ENCODE measurements around the gene LTC4S. TPM values are rescaled to one million over a fixed set of nuclear protein-coding genes. Genes with fewer than 3 reads are reported as not detected.
A peak's percentile ranks its signal among the peaks of the same experiment; 100 is the strongest.
"Not testable (repeated sequence)": the region's sequence is repeated elsewhere in the genome, so short reads cannot be mapped to it uniquely, and the experiment has no call there.

LTC4S gene
- total RNA-seq, 1 experiment from 2014 or later, result not detected

GRCh38 chr5:179823937-179824744 lies 30.4 kb downstream of the LTC4S start:
- no peak for DNase-seq (ENCODE audit: low read depth)

GRCh38 chr5:179824745-179825112 lies 30.9 kb downstream of the LTC4S start:
- no peak for DNase-seq (ENCODE audit: low read depth)

- DNase-seq (ENCODE audit: low read depth), result no peak
Observed at GRCh38 chr5:179825655-179826182, 31.9 kb downstream of the LTC4S start.

- DNase-seq (ENCODE audit: low read depth), result no peak
Observed at GRCh38 chr5:179827680-179828079, 33.9 kb downstream of the LTC4S start.

GRCh38 chr5:179828756-179829421 lies 35.1 kb downstream of the LTC4S start:
- DNase-seq (ENCODE audit: low read depth), result no peak

- no peak for DNase-seq (ENCODE audit: low read depth)
Observed at GRCh38 chr5:179829732-179830435, 36.1 kb downstream of the LTC4S start.

- no peak for DNase-seq (ENCODE audit: low read depth)
Observed at GRCh38 chr5:179830818-179831468, 37.2 kb downstream of the LTC4S start.

GRCh38 chr5:179832039-179832745 lies 38.4 kb downstream of the LTC4S start:
- no peak for DNase-seq (ENCODE audit: low read depth)

GRCh38 chr5:179833056-179833708 lies 39.4 kb downstream of the LTC4S start:
- DNase-seq (ENCODE audit: low read depth), result no peak

GRCh38 chr5:179833709-179834070 lies 39.9 kb downstream of the LTC4S start:
- no peak for DNase-seq (ENCODE audit: low read depth)

- DNase-seq (ENCODE audit: low read depth), result no peak
Observed at GRCh38 chr5:179834120-179834519, 40.3 kb downstream of the LTC4S start.

GRCh38 chr5:179834871-179835270 lies 41.1 kb downstream of the LTC4S start:
- DNase-seq (ENCODE audit: low read depth), result not testable (repeated sequence)

GRCh38 chr5:179836225-179837019 lies 42.6 kb downstream of the LTC4S start:
- DNase-seq (ENCODE audit: low read depth), result peak; percentile 64

- DNase-seq (ENCODE audit: low read depth), result no peak
Observed at GRCh38 chr5:179837076-179838011, 43.6 kb downstream of the LTC4S start.

GRCh38 chr5:179839328-179840256 lies 45.8 kb downstream of the LTC4S start:
- DNase-seq (ENCODE audit: low read depth), result no peak

- DNase-seq (ENCODE audit: low read depth), result no peak
Observed at GRCh38 chr5:179840321-179840720, 46.5 kb downstream of the LTC4S start.

GRCh38 chr5:179840766-179841165 lies 47.0 kb downstream of the LTC4S start:
- DNase-seq (ENCODE audit: low read depth), result no peak

GRCh38 chr5:179841621-179842020 lies 47.8 kb downstream of the LTC4S start:
- DNase-seq (ENCODE audit: low read depth), result no peak
